Choroid plexus epithelial cell (primary cell): ENCODE results near the gene STARD3.

ENCODE experiments used
- DNase-seq: peaks from one replicate; pipeline ENCODE4 v3.0.0-alpha.2; 2010; ENCODE audit warnings: low read depth
- H3K4me3 ChIP-seq: 2 replicates; pipeline ENCODE4 v1.5.1; 2011; ENCODE audit warnings: low read depth, mild to moderate bottlenecking, control low read depth, low read length, moderate library complexity
- TF ChIP-seq, protein P1 (sequence below): conservative IDR thresholded peaks from 2 replicates; pipeline ENCODE4 v1.5.1; 2011; ENCODE audit warnings: low read depth, mild to moderate bottlenecking, control low read depth, inconsistent platforms, low read length, moderate library complexity

STARD3 gene

DNA sequence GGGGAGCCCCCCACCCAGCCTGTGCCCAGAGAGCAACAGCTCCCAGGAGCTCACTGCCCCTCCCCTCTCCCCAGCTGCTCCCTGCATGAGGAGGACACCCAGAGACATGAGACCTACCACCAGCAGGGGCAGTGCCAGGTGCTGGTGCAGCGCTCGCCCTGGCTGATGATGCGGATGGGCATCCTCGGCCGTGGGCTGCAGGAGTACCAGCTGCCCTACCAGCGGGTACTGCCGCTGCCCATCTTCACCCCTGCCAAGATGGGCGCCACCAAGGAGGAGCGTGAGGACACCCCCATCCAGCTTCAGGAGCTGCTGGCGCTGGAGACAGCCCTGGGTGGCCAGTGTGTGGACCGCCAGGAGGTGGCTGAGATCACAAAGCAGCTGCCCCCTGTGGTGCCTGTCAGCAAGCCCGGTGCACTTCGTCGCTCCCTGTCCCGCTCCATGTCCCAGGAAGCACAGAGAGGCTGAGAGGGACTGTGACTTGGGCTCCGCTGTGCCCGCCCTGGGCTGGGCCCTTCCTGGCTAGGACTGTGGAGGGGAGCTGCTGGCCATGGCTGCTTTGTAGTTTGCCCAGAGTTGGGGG, 28.8 kb downstream of the STARD3 start:
- H3K4me3 ChIP-seq: no peak overlapping the region
- no peak for DNase-seq

DNA sequence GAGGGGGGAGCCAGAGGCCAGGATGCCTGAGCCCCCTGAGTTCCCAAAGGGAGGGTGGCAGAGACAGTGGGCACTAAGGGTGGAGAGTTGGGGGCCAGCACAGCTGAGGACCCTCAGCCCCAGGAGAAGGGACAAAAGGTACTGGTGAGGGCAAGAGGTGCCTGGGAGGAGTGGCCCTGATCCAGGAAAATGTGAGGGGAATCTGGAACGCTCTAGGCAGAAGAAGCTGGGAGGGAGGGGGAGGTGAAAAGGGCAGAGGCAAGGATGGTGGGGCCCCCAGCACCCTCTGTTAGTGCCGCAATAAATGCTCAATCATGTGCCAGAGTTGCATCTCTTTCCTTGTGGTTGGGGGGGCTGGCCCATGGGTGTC, 29.3 kb downstream of the STARD3 start:
- DNase-seq: no peak
- no peak overlapping the region for H3K4me3 ChIP-seq
- TF ChIP-seq, protein P1, sequence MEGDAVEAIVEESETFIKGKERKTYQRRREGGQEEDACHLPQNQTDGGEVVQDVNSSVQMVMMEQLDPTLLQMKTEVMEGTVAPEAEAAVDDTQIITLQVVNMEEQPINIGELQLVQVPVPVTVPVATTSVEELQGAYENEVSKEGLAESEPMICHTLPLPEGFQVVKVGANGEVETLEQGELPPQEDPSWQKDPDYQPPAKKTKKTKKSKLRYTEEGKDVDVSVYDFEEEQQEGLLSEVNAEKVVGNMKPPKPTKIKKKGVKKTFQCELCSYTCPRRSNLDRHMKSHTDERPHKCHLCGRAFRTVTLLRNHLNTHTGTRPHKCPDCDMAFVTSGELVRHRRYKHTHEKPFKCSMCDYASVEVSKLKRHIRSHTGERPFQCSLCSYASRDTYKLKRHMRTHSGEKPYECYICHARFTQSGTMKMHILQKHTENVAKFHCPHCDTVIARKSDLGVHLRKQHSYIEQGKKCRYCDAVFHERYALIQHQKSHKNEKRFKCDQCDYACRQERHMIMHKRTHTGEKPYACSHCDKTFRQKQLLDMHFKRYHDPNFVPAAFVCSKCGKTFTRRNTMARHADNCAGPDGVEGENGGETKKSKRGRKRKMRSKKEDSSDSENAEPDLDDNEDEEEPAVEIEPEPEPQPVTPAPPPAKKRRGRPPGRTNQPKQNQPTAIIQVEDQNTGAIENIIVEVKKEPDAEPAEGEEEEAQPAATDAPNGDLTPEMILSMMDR: no peak

More for the DNA sequence above, 28.8 kb downstream of the STARD3 start:
- TF ChIP-seq, protein P1: peak; percentile 4

DNA sequence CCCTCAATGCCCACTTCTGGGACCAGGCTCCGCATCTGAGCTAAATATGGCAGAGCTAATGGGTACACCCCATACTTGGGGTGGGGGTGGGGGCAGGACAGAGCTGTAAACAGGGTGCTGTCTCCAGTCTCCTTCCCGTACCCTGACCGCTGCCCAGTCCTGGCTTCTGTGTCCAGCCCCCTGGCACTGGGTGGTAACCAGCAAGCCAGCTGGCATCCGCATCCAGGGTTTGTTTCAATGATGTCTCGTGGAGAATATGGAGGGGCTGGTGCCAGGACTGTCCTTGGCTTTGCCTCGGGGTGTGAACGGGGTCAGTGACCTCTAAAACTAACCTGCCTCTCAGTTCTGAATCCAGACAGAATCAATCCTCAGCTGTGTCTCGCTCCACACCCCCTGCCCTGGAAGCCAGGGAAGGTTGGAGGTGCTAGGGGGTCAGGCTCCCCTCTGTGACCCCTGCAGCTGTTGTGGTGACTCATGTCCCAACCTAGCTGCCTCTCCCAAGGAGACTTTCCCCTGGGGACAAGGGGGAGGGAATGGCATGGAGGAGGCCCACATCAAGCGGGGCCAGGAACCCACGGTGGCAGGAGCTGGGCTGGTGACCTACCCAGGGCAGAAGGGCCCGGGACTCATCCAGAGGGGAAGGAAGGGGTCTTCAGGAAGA, 29.8 kb downstream of the STARD3 start:
- TF ChIP-seq, protein P1: no peak
- no peak for DNase-seq
- H3K4me3 ChIP-seq: no peak overlapping the region

DNA sequence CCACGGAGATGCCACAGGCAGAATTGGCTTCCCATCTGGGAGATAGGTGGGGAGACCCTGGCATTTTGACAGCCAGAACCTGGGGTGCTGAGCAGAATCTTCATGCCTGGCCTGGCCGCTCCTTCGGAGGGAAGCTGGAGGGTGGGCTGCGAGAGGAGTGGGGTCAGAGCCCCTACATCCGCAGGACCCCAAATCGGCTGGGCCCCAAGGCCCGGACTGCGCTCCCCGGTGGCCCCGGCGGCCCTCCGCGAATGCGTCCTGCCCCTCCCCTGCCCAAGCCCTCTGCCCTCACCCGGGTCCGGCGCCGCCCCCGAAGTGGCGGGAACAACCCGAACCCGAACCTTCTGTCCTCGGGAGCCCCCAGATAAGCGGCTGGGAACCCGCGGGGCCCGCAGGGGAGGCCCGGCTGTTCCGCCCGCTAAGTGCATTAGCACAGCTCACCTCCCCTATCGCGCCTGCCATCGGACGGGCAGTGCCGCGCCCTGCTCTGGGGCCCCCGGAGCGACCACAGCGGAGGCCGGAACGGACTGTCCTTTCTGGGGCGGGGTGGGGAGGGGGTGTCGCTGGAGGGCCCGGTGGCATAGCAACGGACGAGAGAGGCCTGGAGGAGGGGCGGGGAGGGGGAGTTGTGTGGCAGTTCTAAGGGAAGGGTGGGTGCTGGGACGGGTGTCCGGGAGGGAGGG, 30.5 kb downstream of the STARD3 start:
- TF ChIP-seq, protein P1: no peak
- no peak for DNase-seq
- no peak overlapping the region for H3K4me3 ChIP-seq

DNA sequence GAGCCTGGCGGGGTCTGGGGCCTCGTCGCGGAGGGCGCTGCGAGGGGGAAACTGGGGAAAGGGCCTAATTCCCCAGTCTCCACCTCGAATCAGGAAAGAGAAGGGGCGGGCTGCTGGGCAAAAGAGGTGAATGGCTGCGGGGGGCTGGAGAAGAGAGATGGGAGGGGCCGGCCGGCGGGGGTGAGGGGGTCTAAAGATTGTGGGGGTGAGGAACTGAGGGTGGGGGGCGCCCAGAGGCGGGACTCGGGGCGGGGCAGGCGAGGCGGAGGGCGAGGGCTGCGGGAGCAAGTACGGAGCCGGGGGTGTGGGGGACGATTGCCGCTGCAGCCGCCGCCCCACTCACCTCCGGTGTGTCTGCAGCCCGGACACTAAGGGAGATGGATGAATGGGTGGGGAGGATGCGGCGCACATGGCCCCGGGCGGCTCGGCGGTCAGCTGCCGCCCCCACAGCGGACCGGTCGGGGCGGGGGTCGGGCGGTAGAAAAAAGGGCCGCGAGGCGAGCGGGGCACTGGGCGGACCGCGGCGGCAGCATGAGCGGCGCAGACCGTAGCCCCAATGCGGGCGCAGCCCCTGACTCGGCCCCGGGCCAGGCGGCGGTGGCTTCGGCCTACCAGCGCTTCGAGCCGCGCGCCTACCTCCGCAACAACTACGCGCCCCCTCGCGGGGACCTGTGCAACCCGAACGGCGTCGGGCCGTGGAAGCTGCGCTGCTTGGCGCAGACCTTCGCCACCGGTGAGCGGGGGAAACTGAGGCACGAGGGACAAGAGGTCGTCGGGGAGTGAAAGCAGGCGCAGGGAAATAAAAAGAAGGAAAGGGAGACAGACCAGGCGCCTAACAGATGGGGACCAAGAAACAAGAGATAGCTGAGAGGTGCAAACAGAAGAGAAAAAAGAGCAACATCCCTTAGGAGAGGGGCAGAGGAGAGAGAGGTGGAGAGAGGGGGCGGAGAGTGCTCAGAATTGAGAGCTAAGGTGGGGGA, 31.3 kb downstream of the STARD3 start, which contains the start of gene PNMT:
TSS of gene PNMT (plus strand) at position 509 of the 980 bp plus-strand sequence. CDS start at position 532, 23 bp downstream.
- TF ChIP-seq, protein P1: peak; percentile 66
- peak; percentile 59 for DNase-seq
- H3K4me3 ChIP-seq: peak within 1 kb of the TSS; percentile 24

DNA sequence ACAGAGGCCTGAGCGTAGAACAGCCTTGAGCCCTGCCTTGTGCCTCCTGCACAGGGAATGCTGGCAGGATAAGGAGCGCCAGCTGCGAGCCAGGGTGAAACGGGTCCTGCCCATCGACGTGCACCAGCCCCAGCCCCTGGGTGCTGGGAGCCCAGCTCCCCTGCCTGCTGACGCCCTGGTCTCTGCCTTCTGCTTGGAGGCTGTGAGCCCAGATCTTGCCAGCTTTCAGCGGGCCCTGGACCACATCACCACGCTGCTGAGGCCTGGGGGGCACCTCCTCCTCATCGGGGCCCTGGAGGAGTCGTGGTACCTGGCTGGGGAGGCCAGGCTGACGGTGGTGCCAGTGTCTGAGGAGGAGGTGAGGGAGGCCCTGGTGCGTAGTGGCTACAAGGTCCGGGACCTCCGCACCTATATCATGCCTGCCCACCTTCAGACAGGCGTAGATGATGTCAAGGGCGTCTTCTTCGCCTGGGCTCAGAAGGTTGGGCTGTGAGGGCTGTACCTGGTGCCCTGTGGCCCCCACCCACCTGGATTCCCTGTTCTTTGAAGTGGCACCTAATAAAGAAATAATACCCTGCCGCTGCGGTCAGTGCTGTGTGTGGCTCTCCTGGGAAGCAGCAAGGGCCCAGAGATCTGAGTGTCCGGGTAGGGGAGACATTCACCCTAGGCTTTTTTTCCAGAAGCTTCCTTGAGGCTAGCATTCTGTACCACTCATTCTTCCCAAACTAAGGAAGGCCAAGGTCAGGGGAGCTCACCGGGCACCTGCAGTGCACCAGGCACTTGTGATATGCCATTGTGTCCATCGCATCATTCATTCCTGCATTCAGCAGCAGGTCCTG, 33.2 kb downstream of the STARD3 start:
- no peak overlapping the region for H3K4me3 ChIP-seq
- TF ChIP-seq, protein P1: no peak
- DNase-seq: no peak
